Nephron (organoid): Measurements from ENCODE around the gene RSRC2.

Experiments used
- H3K27ac Mint-ChIP-seq, 3 experiments: 2 replicates each; pipeline ENCODE4 v1.8.0; 2020; ENCODE audit warnings: mixed read lengths in 3 of 3, mild to moderate bottlenecking in 2 of 3, moderate library complexity in 1 of 3
- H3K27me3 Mint-ChIP-seq: 2 replicates; pipeline ENCODE4 v1.8.0; 2021; ENCODE audit warnings: low read depth, mild to moderate bottlenecking, moderate library complexity, mixed read lengths
- H3K36me3 Mint-ChIP-seq: 2 replicates; pipeline ENCODE4 v1.8.0; 2020; ENCODE audit warnings: low read depth, mixed read lengths
- H3K4me1 Mint-ChIP-seq: 2 replicates; pipeline ENCODE4 v1.8.0; 2020; ENCODE audit warnings: mixed read lengths
- H3K4me3 Mint-ChIP-seq, 3 experiments: 2 replicates each; pipeline ENCODE4 v1.8.0; 2020; ENCODE audit warnings: mild to moderate bottlenecking in 3 of 3, mixed read lengths in 3 of 3, moderate library complexity in 2 of 3
- H3K9me3 Mint-ChIP-seq: 2 replicates; pipeline ENCODE4 v1.8.0; 2020; ENCODE audit warnings: mixed read lengths
- CTCF ChIP-seq, 3 experiments: fragments of 200-600 bp; sonication (generic); IDR thresholded peaks; one replicate each; pipeline ENCODE4 v1.5.0; 2021; ENCODE audit warnings: antibody characterized with exemption in 3 of 3; ENCODE audit not compliant: unreplicated experiment in 3 of 3

Gene RSRC2

GRCh38 chr12:122459211-122459610, 67.5 kb downstream of the RSRC2 start:
- Mint-ChIP-seq H3K27me3 (peaks cover 4% of the 10 kb centered on the region), H3K4me3 (no peak overlapping the region), H3K36me3 (no peaks in the 10 kb centered on the region), H3K9me3 (no peaks in the 10 kb centered on the region), H3K4me1 (no peaks in the 10 kb centered on the region), H3K27ac (no peak overlapping the region)
- TF ChIP-seq CTCF (IDR thresholded peaks at IDR 0.05; ENCODE audit: unreplicated experiment in 3 of 3) = no peak

GRCh38 chr12:122458105-122459035, 68.4 kb downstream of the RSRC2 start:
- Mint-ChIP-seq H3K27ac (no peak overlapping the region), H3K4me1 (no peaks in the 10 kb centered on the region), H3K4me3 (no peak overlapping the region), H3K27me3 (peaks cover 4% of the 10 kb centered on the region), H3K9me3 (no peaks in the 10 kb centered on the region), H3K36me3 (no peaks in the 10 kb centered on the region)
- no peak for TF ChIP-seq CTCF (IDR thresholded peaks at IDR 0.05; ENCODE audit: unreplicated experiment in 3 of 3)

GRCh38 chr12:122457627-122458026, 69.1 kb downstream of the RSRC2 start:
- no peaks in the 10 kb centered on the region for H3K4me1 Mint-ChIP-seq
- H3K4me3 Mint-ChIP-seq = no peak overlapping the region
- H3K9me3 Mint-ChIP-seq = no peaks in the 10 kb centered on the region
- H3K36me3 Mint-ChIP-seq = no peaks in the 10 kb centered on the region
- no peak overlapping the region for H3K27ac Mint-ChIP-seq
- TF ChIP-seq CTCF (IDR thresholded peaks at IDR 0.05; ENCODE audit: unreplicated experiment in 3 of 3) = no peak
- peaks cover 4% of the 10 kb centered on the region for H3K27me3 Mint-ChIP-seq

GRCh38 chr12:122454739-122455138, 72.0 kb downstream of the RSRC2 start:
- no peaks in the 10 kb centered on the region for H3K36me3 Mint-ChIP-seq
- no peak for TF ChIP-seq CTCF (IDR thresholded peaks at IDR 0.05; ENCODE audit: unreplicated experiment in 3 of 3)
- no peaks in the 10 kb centered on the region for H3K4me1 Mint-ChIP-seq
- H3K27me3 Mint-ChIP-seq = peaks cover 4% of the 10 kb centered on the region
- H3K4me3 Mint-ChIP-seq = no peak overlapping the region
- no peaks in the 10 kb centered on the region for H3K9me3 Mint-ChIP-seq
- no peak overlapping the region for H3K27ac Mint-ChIP-seq

GRCh38 chr12:122454250-122454721, 72.5 kb downstream of the RSRC2 start:
- Mint-ChIP-seq H3K4me3 (no peak overlapping the region), H3K27ac (no peak overlapping the region), H3K9me3 (no peaks in the 10 kb centered on the region), H3K4me1 (no peaks in the 10 kb centered on the region), H3K36me3 (no peaks in the 10 kb centered on the region), H3K27me3 (peaks cover 4% of the 10 kb centered on the region)
- no peak for TF ChIP-seq CTCF (IDR thresholded peaks at IDR 0.05; ENCODE audit: unreplicated experiment in 3 of 3)
